A549 (cell line): ENCODE measurements around the gene ABCF3. TPM values are rescaled to one million over a fixed set of nuclear protein-coding genes. Genes with fewer than 3 reads are reported as not detected.
"Not testable (repeated sequence)": the region's sequence is repeated elsewhere in the genome, so short reads cannot be mapped to it uniquely, and the experiment has no call there.

ENCODE experiments used
- ATAC-seq, 2 experiments: fragments of 200-7000 bp in 1 of 2; fragments of >200 bp in 1 of 2; cut with Nextera tagmentation in 1 of 2; cut with Tn5 transposase in 1 of 2; 3 replicates each; pipeline versions ENCODE4 v1.8.0 to v1.9.1; 2018 to 2020; ENCODE audit warnings: mild to moderate bottlenecking in 1 of 2, moderate library complexity in 1 of 2
- CTCF ChIA-PET: fragments of 300-600 bp; sonication (Branson Sonifier 250); formaldehyde crosslinking; extraction: SDS; loops from one replicate; lab custom pipeline; 2021; ENCODE audit warnings: antibody characterized with exemption, inconsistent platforms; lab: Yijun Ruan, JAX
- POLR2A ChIA-PET: fragments of 350-600 bp; formaldehyde crosslinking; extraction: SDS; loops from one replicate; lab custom pipeline; 2021; ENCODE audit warnings: antibody characterized with exemption, inconsistent platforms; lab: Yijun Ruan, JAX
- DNase-seq, 2 experiments: peaks; one replicate each; pipeline versions ENCODE4 v3.0.0 to v3.0.0-alpha.2; 2011 to 2016; ENCODE audit warnings: low read depth in 1 of 2, low spot score in 1 of 2
- FAIRE-seq: peaks from 2 replicates; lab custom pipeline; 2011; peaks lifted over from hg19 to GRCh38; lab: Jason Lieb, UNC
- H3K27ac ChIP-seq, 2 experiments: fragments of >200 bp; sonication (Bioruptor Twin); formaldehyde crosslinking; 3 replicates each; pipeline ENCODE4 v1.5.1; 2016 to 2017
- H3K4me1 ChIP-seq: fragments of >200 bp; sonication (Bioruptor Twin); formaldehyde crosslinking; 3 replicates; pipeline ENCODE4 v1.6.1; 2016
- H3K4me2 ChIP-seq: fragments of >200 bp; sonication (Bioruptor Twin); formaldehyde crosslinking; 3 replicates; pipeline ENCODE4 v1.6.1; 2016
- H3K4me3 ChIP-seq: fragments of >200 bp; sonication (Bioruptor Twin); formaldehyde crosslinking; 3 replicates; pipeline ENCODE4 v1.5.1; 2016
- H3K9me3 ChIP-seq: fragments of >200 bp; sonication (Bioruptor Twin); formaldehyde crosslinking; 3 replicates; pipeline ENCODE4 v1.6.1; 2016
- CBX2 ChIP-seq: fragments of 200-600 bp; sonication (generic); IDR thresholded peaks from 2 replicates; pipeline ENCODE4 v1.6.1; 2016; ENCODE audit warnings: low read depth, mild to moderate bottlenecking, borderline replicate concordance
- EHF ChIP-seq: fragments of 250-450 bp; sonication (Bioruptor Pico); IDR thresholded peaks from 2 replicates; pipeline ENCODE4 v1.5.0; 2020; ENCODE audit warnings: mild to moderate bottlenecking
- FOSL2 ChIP-seq, 2 experiments: fragments of 450-650 bp in 1 of 2; fragments of >200 bp in 1 of 2; sonication (Bioruptor Twin) in 1 of 2; formaldehyde crosslinking; IDR thresholded peaks; 2 replicates each; pipeline versions ENCODE4 v1.5.0 to v1.6.1; 2016 to 2020; ENCODE audit warnings: mild to moderate bottlenecking in 1 of 2, moderate library complexity in 1 of 2
- FOXS1 ChIP-seq: fragments of 250-450 bp; sonication (Bioruptor Pico); IDR thresholded peaks from 2 replicates; pipeline ENCODE4 v1.5.0; 2020; ENCODE audit warnings: mild to moderate bottlenecking, moderate library complexity
- GATA3 ChIP-seq: IDR thresholded peaks from 2 replicates; pipeline ENCODE4 v1.6.1; 2012; ENCODE audit warnings: borderline replicate concordance
- JUNB ChIP-seq: fragments of >200 bp; sonication (Bioruptor Twin); formaldehyde crosslinking; IDR thresholded peaks from 2 replicates; pipeline ENCODE4 v1.6.1; 2016
- MAFK ChIP-seq: fragments of 450-650 bp; IDR thresholded peaks from 2 replicates; pipeline ENCODE4 v1.6.1; 2014; ENCODE audit not compliant: partially characterized antibody
- NPAS2 ChIP-seq: fragments of 250-450 bp; sonication (Bioruptor Pico); IDR thresholded peaks from 2 replicates; pipeline ENCODE4 v1.8.0; 2022; ENCODE audit warnings: mild to moderate bottlenecking, moderate library complexity, borderline replicate concordance
- PHF8 ChIP-seq: fragments of 200-600 bp; sonication (generic); IDR thresholded peaks from 2 replicates; pipeline ENCODE4 v1.6.1; 2016; ENCODE audit warnings: low read depth, mild to moderate bottlenecking, antibody characterized with exemption, moderate library complexity, borderline replicate concordance
- POLR2AphosphoS2 ChIP-seq: conservative IDR thresholded peaks from 2 replicates; pipeline ENCODE4 v1.6.1; 2012; ENCODE audit warnings: low read length, improper control_type of control experiment, inconsistent platforms
- RCOR1 ChIP-seq: fragments of 150-350 bp; IDR thresholded peaks from 2 replicates; pipeline ENCODE4 v1.6.1; 2014; ENCODE audit warnings: antibody characterized with exemption, low read length, low read depth
- RNF2 ChIP-seq: fragments of 200-600 bp; sonication (generic); IDR thresholded peaks from 2 replicates; pipeline ENCODE4 v1.6.1; 2016; ENCODE audit warnings: low read depth, mild to moderate bottlenecking, antibody characterized with exemption, moderate library complexity, borderline replicate concordance
- SMC3 ChIP-seq: fragments of >200 bp; sonication (Bioruptor Twin); formaldehyde crosslinking; IDR thresholded peaks from 3 replicates; pipeline ENCODE4 v1.6.1; 2018; ENCODE audit warnings: inconsistent platforms
- TFCP2L1 ChIP-seq: fragments of 250-450 bp; sonication (Bioruptor Pico); IDR thresholded peaks from 2 replicates; pipeline ENCODE4 v1.5.0; 2021; ENCODE audit warnings: mild to moderate bottlenecking
- TP53 ChIP-seq: fragments of 250-450 bp; sonication (Bioruptor Pico); IDR thresholded peaks from 2 replicates; pipeline ENCODE4 v1.5.0; 2021; ENCODE audit warnings: mild to moderate bottlenecking, moderate library complexity
- ZFP36 ChIP-seq: fragments of 450-650 bp; IDR thresholded peaks from 2 replicates; pipeline ENCODE4 v1.6.1; 2014; ENCODE audit warnings: borderline replicate concordance; ENCODE audit not compliant: partially characterized antibody
- ZNF302 ChIP-seq: fragments of 250-450 bp; sonication (Bioruptor Pico); IDR thresholded peaks from 2 replicates; pipeline ENCODE4 v1.9.0; 2021; ENCODE audit warnings: inconsistent platforms, mild to moderate bottlenecking, moderate library complexity
- WGBS: methylation state at CpG from one replicate; pipeline ENCODE4 v1.1.6; 2017; ENCODE audit errors: missing lambda C conversion rate; 5-methylcytosine and 5-hydroxymethylcytosine counted together
- polyA plus RNA-seq, 4 experiments: library from polyadenylated mRNA; depleted of rRNA in 3 of 4; stranded (reverse); fragments of >200 nt; fragmentation: RNase III in 1 of 4; extraction: RNeasy Plus Mini Kit Qiagen cat#74134 plus additional on column Dnase treatment in 1 of 4; gene quantifications; 2 replicates in 3 of 4; 3 replicates in 1 of 4; pipeline ENCODE4 v1.2.3, GENCODE V29; 2011 to 2017
- TF ChIP-seq, protein P1 (sequence below): fragments of 200-600 bp; sonication (generic); IDR thresholded peaks from 2 replicates; pipeline ENCODE4 v1.6.1; 2016; ENCODE audit warnings: antibody characterized with exemption, mild to moderate bottlenecking, moderate library complexity
- TF ChIP-seq, protein P2 (sequence below): fragments of 250-450 bp; sonication (Bioruptor Pico); IDR thresholded peaks from 2 replicates; pipeline ENCODE4 v1.5.0; 2020; ENCODE audit warnings: low read depth, mild to moderate bottlenecking, moderate library complexity
- TF ChIP-seq, protein P3 (sequence below): fragments of >200 bp; sonication (Bioruptor Twin); formaldehyde crosslinking; IDR thresholded peaks from 2 replicates; pipeline ENCODE4 v1.6.1; 2016
- TF ChIP-seq, protein P4 (sequence below): IDR thresholded peaks from 2 replicates; pipeline ENCODE4 v1.6.1; 2012

The ABCF3 gene
- polyA plus RNA-seq, 2 of the 4 experiments (the other 2 are of a cell fraction), result 35.3 to 46.6 TPM

DNA sequence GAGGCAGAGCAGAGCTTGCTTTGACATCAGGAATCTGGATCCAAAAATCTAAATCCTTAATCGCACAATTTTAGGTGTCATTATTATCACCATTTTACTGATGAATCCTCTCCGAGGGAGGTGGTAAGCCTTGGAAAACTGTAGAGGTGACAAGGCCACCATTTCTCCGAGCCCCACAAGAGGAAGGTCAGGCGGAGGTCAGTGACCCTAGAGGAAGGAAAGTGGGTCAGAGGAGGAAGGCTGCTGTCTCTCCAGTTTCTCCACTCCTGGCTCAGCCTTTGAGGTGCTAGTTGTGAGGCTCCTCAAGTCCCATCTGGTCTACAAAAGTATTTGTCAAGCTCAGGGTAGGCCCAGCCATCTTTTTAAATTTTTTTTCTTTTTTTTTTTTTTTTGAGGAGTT lies 27.6 kb upstream of the ABCF3 start:
- Histone ChIP-seq H3K9me3 (no peaks in the 10 kb centered on the region), H3K4me3 (no peak overlapping the region), H3K4me2 (no peak overlapping the region), H3K27ac (no peak overlapping the region), H3K4me1 (peaks cover 8% of the 10 kb centered on the region; the same call in 2 of the 3 replicates)
- TF ChIP-seq TP53 (CRISPR knock-in tag) (no peak), GATA3 (no peak)
- ChIA-PET POLR2A (no interaction called here), CTCF (interaction anchor here (0.8 to 1.2 kb wide), 2 partner anchors 15 to 132 kb away, joined by 3 to 4 read pairs; no protein-coding TSS in a partner anchor)
- WGBS, result 98% methylated on average over 4 of the region's 4 CpGs
- FAIRE-seq (no peak), ATAC-seq (no peak), DNase-seq (no peak)

DNA sequence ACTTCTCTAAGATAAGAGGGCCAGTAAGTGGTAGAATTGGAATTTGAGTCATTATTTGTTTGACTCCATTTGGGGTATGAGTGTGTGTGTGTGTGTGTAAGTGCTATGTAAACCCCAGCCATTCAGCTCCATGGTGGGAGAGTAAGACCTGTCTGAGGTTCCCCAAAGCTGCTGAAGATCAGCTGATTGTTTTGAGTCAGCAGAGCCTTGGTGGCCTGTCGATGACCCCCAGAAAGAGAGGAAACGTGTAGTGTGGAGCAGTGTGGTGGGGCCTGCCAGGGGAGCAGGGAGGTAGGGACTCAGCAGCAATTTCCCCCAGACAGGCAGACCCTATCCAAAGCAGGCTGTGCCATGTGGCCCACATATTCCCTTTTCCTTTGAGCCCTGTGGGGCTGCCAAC lies 25.5 kb upstream of the ABCF3 start:
- TF ChIP-seq SMC3, result no peak
- TF ChIP-seq FOSL2 (IDR thresholded peaks at IDR 0.05), result no peak
- no peak for TF ChIP-seq FOSL2 (CRISPR knock-in tag; IDR thresholded peaks at IDR 0.05)
- TF ChIP-seq ZNF302, result no peak
- FAIRE-seq (no peak), DNase-seq (no peak), ATAC-seq (no peak)
- Histone ChIP-seq H3K4me2 (no peak overlapping the region), H3K4me3 (no peak overlapping the region), H3K27ac (no peak overlapping the region), H3K4me1 (peaks cover 8% of the 10 kb centered on the region; the same call in 2 of the 3 replicates), H3K9me3 (no peaks in the 10 kb centered on the region)
- POLR2A ChIA-PET, result no interaction called here
- WGBS, result 94% methylated on average over 2 of the region's 2 CpGs
- CTCF ChIA-PET, result interaction anchor here (1.0 to 1.5 kb wide), 4 partner anchors 11 to 265 kb away, joined by 3 to 5 read pairs (median 3); no protein-coding TSS in a partner anchor

DNA sequence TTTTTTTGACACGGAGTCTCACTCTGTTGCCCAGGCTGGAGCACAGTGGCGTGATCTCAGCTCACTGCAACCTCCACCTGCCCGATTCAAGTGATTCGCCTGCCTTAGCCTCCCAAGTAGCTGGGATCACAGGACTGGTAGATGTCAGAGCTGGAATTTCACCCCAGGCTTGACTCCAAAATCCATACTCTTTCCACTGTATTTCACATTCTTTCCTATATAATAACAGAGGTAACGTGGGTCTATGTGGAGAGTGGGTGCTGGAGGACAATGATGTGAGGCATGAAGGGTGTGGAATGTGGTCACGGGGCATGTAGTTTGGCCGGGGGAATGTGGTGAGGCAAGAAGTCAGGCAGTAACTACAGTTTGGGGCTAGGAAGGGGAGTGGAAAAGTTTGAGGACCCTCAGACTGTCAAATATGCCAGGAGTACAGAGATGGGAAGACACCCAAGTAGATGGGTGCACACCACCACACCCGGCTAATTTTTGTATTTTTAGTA lies 23.4 kb upstream of the ABCF3 start:
- ATAC-seq, FAIRE-seq, H3K4me3 ChIP-seq, H3K27ac ChIP-seq, H3K4me1 ChIP-seq, H3K9me3 ChIP-seq, H3K4me2 ChIP-seq, DNase-seq: not testable (repeated sequence)
- CTCF ChIA-PET, result interaction anchor here (0.6 to 0.7 kb wide), 2 partner anchors 24 to 258 kb away, joined by 3 read pairs; no protein-coding TSS in a partner anchor
- POLR2A ChIA-PET, result interaction anchor here (0.7 kb wide), 1 partner anchor 83 kb away, joined by 7 read pairs; no protein-coding TSS in a partner anchor
- 81% methylated on average over 7 of the region's 8 CpGs for WGBS

DNA sequence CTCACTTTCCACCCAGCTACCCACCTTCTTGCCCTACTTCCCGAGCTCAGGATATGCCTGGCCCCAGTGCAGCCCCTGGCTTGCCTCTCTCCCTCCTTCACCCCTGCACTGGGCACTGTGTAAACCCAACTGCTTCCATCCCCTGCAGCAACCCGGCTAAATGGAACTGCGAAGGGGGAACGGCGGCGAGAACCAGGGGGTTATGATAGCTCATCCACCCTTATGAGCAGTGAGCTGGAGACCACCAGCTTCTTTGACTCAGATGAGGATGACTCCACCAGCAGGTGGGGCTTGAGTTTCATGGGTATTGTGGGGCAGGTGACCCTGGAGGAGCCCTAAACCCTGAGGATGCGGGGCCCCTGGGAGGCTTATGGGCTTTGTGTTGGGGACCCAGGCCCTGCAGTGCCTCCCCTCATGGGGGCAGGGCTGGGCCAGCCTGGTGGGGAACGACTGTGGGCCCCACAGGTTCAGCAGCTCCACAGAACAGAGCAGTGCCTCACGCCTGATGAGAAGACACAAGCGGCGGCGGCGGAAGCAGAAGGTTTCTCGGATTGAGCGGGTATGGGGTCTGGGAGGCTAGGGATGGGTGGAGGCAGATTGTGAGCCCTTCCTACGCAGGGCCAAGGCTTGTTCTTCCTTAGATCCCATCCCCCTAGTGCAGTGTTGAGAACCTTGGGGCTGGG lies 21.2 kb upstream of the ABCF3 start:
- DNase-seq, result no peak
- ATAC-seq, result no peak; a peak in 1 of 6 replicates
- no peak for FAIRE-seq
- no peak overlapping the region for H3K4me3 ChIP-seq
- H3K9me3 ChIP-seq, result no peaks in the 10 kb centered on the region
- H3K27ac ChIP-seq, result no peak overlapping the region
- TF ChIP-seq, protein P1, sequence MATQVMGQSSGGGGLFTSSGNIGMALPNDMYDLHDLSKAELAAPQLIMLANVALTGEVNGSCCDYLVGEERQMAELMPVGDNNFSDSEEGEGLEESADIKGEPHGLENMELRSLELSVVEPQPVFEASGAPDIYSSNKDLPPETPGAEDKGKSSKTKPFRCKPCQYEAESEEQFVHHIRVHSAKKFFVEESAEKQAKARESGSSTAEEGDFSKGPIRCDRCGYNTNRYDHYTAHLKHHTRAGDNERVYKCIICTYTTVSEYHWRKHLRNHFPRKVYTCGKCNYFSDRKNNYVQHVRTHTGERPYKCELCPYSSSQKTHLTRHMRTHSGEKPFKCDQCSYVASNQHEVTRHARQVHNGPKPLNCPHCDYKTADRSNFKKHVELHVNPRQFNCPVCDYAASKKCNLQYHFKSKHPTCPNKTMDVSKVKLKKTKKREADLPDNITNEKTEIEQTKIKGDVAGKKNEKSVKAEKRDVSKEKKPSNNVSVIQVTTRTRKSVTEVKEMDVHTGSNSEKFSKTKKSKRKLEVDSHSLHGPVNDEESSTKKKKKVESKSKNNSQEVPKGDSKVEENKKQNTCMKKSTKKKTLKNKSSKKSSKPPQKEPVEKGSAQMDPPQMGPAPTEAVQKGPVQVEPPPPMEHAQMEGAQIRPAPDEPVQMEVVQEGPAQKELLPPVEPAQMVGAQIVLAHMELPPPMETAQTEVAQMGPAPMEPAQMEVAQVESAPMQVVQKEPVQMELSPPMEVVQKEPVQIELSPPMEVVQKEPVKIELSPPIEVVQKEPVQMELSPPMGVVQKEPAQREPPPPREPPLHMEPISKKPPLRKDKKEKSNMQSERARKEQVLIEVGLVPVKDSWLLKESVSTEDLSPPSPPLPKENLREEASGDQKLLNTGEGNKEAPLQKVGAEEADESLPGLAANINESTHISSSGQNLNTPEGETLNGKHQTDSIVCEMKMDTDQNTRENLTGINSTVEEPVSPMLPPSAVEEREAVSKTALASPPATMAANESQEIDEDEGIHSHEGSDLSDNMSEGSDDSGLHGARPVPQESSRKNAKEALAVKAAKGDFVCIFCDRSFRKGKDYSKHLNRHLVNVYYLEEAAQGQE, result no peak
- TF ChIP-seq TFCP2L1 (CRISPR knock-in tag) (no peak), MAFK (no peak), CBX2 (no peak), RNF2 (no peak), EHF (CRISPR knock-in tag) (no peak), FOSL2 (IDR thresholded peaks at IDR 0.05) (no peak), FOSL2 (CRISPR knock-in tag; IDR thresholded peaks at IDR 0.05) (no peak), RCOR1 (no peak), ZFP36 (no peak), POLR2AphosphoS2 (no peak), JUNB (no peak), FOXS1 (CRISPR knock-in tag) (no peak), NPAS2 (no peak), PHF8 (no peak)
- TF ChIP-seq, protein P2, sequence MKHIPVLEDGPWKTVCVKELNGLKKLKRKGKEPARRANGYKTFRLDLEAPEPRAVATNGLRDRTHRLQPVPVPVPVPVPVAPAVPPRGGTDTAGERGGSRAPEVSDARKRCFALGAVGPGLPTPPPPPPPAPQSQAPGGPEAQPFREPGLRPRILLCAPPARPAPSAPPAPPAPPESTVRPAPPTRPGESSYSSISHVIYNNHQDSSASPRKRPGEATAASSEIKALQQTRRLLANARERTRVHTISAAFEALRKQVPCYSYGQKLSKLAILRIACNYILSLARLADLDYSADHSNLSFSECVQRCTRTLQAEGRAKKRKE (CRISPR knock-in tag), result no peak
- TF ChIP-seq, protein P3, sequence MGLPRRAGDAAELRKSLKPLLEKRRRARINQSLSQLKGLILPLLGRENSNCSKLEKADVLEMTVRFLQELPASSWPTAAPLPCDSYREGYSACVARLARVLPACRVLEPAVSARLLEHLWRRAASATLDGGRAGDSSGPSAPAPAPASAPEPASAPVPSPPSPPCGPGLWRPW, result no peak
- TF ChIP-seq, protein P4, sequence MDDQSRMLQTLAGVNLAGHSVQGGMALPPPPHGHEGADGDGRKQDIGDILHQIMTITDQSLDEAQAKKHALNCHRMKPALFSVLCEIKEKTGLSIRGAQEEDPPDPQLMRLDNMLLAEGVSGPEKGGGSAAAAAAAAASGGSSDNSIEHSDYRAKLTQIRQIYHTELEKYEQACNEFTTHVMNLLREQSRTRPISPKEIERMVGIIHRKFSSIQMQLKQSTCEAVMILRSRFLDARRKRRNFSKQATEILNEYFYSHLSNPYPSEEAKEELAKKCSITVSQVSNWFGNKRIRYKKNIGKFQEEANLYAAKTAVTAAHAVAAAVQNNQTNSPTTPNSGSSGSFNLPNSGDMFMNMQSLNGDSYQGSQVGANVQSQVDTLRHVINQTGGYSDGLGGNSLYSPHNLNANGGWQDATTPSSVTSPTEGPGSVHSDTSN, result no peak
- TF ChIP-seq, all 56 proteins: peak for 0
- ChIA-PET POLR2A (interaction anchor here (0.8 kb wide), 1 partner anchor 12 kb away, joined by 3 read pairs; no protein-coding TSS in a partner anchor), CTCF (interaction anchor here (0.6 to 1.2 kb wide), 3 partner anchors 9 to 269 kb away, joined by 3 read pairs; no protein-coding TSS in a partner anchor)
- Histone ChIP-seq H3K4me1 (no peaks in the 10 kb centered on the region), H3K4me2 (no peak overlapping the region)
- 97% methylated on average over 14 of the region's 16 CpGs for WGBS
